Calu3 (cell line): ENCODE data around the gene AGBL1. TPM values are rescaled to one million over a fixed set of nuclear protein-coding genes. Genes with fewer than 3 reads are reported as not detected.

ENCODE experiments used
- BruUV-seq: library from RNA; stranded (reverse); fragments of 400-500 nt; replicated peaks from 2 replicates; lab custom pipeline; 2021; lab: Mats Ljungman, UMichigan
- CTCF ChIA-PET: fragments of 300-600 bp; sonication (Branson Sonifier 250); formaldehyde crosslinking; loops from one replicate; lab custom pipeline; 2022; ENCODE audit warnings: antibody characterized with exemption; lab: Charles Lee
- DNase-seq: peaks from one replicate; pipeline ENCODE4 v3.0.0; 2022
- H3K27ac Mint-ChIP-seq: one replicate; pipeline ENCODE4 v1.8.0; 2022; ENCODE audit warnings: mixed read lengths; ENCODE audit not compliant: unreplicated experiment
- H3K27me3 Mint-ChIP-seq: one replicate; pipeline ENCODE4 v1.8.0; 2022; ENCODE audit warnings: mixed read lengths; ENCODE audit not compliant: unreplicated experiment
- H3K36me3 Mint-ChIP-seq: one replicate; pipeline ENCODE4 v1.8.0; 2022; ENCODE audit warnings: mild to moderate bottlenecking, moderate library complexity, mixed read lengths; ENCODE audit not compliant: insufficient read depth, unreplicated experiment
- H3K4me1 Mint-ChIP-seq: one replicate; pipeline ENCODE4 v1.8.0; 2022; ENCODE audit warnings: mild to moderate bottlenecking, low read depth, mixed read lengths; ENCODE audit not compliant: unreplicated experiment
- H3K4me3 Mint-ChIP-seq: one replicate; pipeline ENCODE4 v1.8.0; 2022; ENCODE audit warnings: mild to moderate bottlenecking, low read depth, moderate library complexity, mixed read lengths; ENCODE audit not compliant: unreplicated experiment
- H3K9me3 Mint-ChIP-seq: one replicate; pipeline ENCODE4 v1.8.0; 2022; ENCODE audit warnings: low read depth, mixed read lengths; ENCODE audit not compliant: unreplicated experiment
- intact Hi-C: fragments of 100-400 bp; cut with micrococcal nuclease; formaldehyde crosslinking; loops from one replicate; pipeline ENCODE4 v1.10.0; 2022; ENCODE audit not compliant: unreplicated experiment
- total RNA-seq: library from RNA; stranded (reverse); gene quantifications from 2 replicates; pipeline ENCODE4 v1.2.3, GENCODE V29; 2022
- TF ChIP-seq, protein P1 (sequence below): fragments of 200-600 bp; IDR thresholded peaks from one replicate; pipeline ENCODE4 v1.8.0; 2022; ENCODE audit warnings: antibody characterized with exemption; ENCODE audit not compliant: unreplicated experiment

AGBL1 gene
- total RNA-seq, 1 experiment from 2014 or later, result not detected

DNA sequence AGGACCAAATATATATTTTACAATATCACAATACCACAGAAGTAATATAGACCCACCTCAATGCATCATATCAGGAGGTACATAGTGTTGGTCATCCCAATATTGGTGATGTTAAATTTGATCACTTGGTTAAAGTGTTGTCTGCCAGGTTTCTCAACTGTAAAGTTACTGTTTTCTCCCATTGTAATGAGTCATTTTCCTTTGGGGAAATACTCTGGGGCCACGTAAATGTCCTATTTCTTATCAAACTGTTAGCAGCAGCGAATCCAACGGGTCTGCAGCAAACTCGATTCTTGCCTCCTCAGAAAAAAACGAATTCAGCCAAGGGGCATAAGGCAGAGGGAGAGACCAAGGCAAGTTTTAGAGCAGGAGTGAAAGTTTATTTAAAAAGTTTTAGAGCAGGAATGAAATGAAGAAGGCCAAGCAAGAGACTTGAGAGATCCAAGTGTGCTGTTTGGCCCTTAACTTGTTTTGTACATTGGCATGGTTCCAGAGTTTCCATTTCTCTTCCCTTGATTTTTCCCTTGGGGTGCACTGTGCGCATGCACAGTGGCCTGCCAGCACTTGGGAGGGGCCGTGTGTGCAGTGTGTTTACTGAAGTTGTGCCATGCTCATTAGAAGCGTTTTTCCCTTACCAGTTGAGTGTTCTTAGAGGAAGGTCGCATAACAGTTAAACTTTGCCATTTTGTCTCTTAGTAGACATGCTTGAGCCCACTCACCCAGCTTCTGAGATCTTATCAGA, 512.5 kb downstream of the AGBL1 start:
- CTCF ChIA-PET, result no interaction called here
- BruUV-seq, result no TSS peak
- no peak for DNase-seq
- Mint-ChIP-seq H3K27me3 (no peaks in the 10 kb centered on the region), H3K9me3 (peaks cover 25% of the 10 kb centered on the region), H3K36me3 (no peaks in the 10 kb centered on the region), H3K4me1 (no peaks in the 10 kb centered on the region), H3K4me3 (no peak overlapping the region), H3K27ac (no peak overlapping the region)
- intact Hi-C loops, result no loop called here
- TF ChIP-seq, protein P1, sequence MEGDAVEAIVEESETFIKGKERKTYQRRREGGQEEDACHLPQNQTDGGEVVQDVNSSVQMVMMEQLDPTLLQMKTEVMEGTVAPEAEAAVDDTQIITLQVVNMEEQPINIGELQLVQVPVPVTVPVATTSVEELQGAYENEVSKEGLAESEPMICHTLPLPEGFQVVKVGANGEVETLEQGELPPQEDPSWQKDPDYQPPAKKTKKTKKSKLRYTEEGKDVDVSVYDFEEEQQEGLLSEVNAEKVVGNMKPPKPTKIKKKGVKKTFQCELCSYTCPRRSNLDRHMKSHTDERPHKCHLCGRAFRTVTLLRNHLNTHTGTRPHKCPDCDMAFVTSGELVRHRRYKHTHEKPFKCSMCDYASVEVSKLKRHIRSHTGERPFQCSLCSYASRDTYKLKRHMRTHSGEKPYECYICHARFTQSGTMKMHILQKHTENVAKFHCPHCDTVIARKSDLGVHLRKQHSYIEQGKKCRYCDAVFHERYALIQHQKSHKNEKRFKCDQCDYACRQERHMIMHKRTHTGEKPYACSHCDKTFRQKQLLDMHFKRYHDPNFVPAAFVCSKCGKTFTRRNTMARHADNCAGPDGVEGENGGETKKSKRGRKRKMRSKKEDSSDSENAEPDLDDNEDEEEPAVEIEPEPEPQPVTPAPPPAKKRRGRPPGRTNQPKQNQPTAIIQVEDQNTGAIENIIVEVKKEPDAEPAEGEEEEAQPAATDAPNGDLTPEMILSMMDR, result no peak

DNA sequence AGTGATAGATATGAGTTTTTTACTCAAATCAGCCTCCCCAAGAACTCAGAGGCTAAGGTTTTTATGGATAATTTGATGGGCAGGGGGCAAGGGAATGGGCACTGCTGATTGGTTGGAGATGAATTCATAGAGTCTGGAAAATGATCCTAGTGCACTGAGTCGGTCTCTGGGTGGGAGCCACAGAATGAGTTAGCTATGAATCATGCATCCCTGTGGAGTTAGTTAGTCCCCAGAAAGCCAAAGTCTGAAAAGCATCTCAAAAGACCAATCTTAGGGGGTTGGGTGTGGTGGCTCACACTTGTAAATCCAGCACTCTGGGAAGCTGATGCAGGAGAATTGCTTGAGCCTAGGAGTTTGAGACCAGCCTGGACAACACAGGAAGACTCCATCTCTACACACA, 516.1 kb downstream of the AGBL1 start:
- H3K36me3 Mint-ChIP-seq, result no peaks in the 10 kb centered on the region
- H3K9me3 Mint-ChIP-seq, result peaks cover 20% of the 10 kb centered on the region
- BruUV-seq, result no TSS peak
- CTCF ChIA-PET, result no interaction called here
- no peak for DNase-seq
- no peak overlapping the region for H3K4me3 Mint-ChIP-seq
- intact Hi-C loops, result no loop called here
- H3K27me3 Mint-ChIP-seq, result no peaks in the 10 kb centered on the region
- H3K27ac Mint-ChIP-seq, result no peak overlapping the region
- TF ChIP-seq, protein P1, result no peak
- H3K4me1 Mint-ChIP-seq, result no peaks in the 10 kb centered on the region

DNA sequence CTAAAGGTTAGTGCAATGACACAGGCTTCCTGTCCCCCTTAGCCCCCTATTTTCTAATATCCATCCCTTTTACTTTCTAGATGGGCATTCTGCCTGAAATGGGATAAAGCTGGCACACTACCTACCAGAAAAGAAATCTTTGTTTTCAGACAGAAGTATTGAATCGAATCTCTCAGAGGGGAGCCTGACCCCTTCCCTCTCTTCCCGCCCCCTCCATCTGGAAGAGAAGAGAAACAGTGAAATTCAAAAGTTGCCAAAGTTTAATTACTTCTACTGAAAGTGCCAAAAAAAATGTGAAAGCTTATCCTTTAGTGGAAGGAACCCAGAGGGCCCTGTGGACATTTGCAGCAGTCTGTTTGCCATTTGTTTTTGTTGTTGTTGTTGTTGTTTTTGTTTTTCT, 523.8 kb downstream of the AGBL1 start:
- H3K27ac Mint-ChIP-seq, result no peak overlapping the region
- TF ChIP-seq, protein P1, result no peak
- CTCF ChIA-PET, result interaction anchor here (0.7 kb wide), 1 partner anchor 1052 kb away, joined by 4 read pairs; no protein-coding TSS in a partner anchor
- H3K4me1 Mint-ChIP-seq, result no peaks in the 10 kb centered on the region
- no peaks in the 10 kb centered on the region for H3K36me3 Mint-ChIP-seq
- intact Hi-C loops, result no loop called here
- DNase-seq, result no peak
- BruUV-seq, result no TSS peak
- no peak overlapping the region for H3K4me3 Mint-ChIP-seq
- H3K9me3 Mint-ChIP-seq, result peaks cover 3% of the 10 kb centered on the region
- no peaks in the 10 kb centered on the region for H3K27me3 Mint-ChIP-seq

DNA sequence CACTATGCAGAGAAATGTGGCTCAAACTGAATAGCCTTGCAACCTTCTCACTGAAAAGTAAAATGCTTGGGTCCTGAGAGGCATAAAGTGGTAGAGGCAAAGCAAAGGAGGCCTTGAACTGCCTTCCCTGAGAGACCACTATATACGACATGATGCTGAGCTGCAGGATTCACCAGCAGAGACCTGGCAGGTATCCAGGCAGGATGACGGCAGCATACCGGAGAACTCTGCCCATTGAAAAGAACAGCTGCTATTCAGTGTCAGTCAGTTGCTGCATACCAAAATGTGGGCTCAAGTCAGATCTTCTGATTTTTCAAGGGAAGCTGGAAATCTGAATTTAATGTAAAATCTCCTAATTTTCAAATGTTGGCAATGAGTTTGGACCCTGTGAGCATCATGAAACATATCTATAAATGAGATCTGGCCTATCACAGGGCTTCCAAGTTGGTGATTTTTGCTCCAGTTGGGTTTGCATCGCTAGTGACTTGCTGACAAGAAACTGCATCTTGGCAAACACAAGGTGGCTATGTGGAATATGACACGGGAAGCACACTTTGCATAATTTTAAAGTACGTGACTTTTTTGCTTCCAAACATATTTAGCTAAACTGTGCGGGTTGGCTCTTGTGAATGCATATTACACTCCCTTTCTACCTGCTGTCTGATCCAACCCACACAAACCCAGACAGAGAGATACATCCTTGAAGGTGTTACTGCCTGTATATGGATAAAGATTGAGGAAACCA, 529.0 kb downstream of the AGBL1 start:
- Mint-ChIP-seq H3K9me3 (peaks cover 7% of the 10 kb centered on the region), H3K4me3 (no peak overlapping the region), H3K27me3 (no peaks in the 10 kb centered on the region), H3K4me1 (no peaks in the 10 kb centered on the region), H3K36me3 (no peaks in the 10 kb centered on the region), H3K27ac (no peak overlapping the region)
- CTCF ChIA-PET, result interaction anchor here (0.6 kb wide), 1 partner anchor 394 kb away, joined by 4 read pairs; no protein-coding TSS in a partner anchor
- TF ChIP-seq, protein P1, result no peak
- intact Hi-C loops, result no loop called here
- DNase-seq, result no peak
- no TSS peak for BruUV-seq
